ENCODE measurements around the gene WNT5B.
A peak's percentile ranks its signal among the peaks of the same experiment; 100 is the strongest.
"Not testable (repeated sequence)": the region's sequence is repeated elsewhere in the genome, so short reads cannot be mapped to it uniquely, and the experiment has no call there.

The WNT5B gene

DNA sequence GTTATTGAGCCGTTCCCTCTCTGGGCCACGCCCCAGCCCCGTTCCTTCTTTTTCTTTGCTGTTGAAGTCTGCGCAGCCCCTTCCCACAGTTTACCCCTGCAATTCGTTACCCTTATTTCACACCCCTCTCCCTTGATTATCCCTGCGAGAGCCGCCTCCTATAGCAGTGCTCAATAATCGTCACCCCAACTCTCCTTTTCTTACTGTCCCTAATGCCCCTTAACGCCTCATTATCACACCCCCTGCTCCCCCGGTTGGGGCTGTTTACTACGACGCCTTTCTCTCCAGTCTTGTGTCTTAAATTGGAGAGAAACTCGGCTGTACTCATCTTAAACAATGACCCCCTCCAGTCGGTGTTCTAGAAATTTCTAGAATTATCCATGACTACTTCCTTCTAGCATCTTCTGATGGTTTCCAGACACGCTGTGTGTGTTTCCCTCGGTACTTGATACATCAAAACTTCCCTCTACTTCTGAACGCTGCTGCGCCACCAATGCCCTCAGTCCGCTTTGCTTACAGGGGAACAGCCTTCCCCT is 33.9 kb upstream of the WNT5B start:
- peak overlapping the region; percentile 68 for H3K4me3 ChIP-seq (ENCODE audit: low read depth, low read length)
- DNase-seq (ENCODE audit: low read depth), result no peak

DNA sequence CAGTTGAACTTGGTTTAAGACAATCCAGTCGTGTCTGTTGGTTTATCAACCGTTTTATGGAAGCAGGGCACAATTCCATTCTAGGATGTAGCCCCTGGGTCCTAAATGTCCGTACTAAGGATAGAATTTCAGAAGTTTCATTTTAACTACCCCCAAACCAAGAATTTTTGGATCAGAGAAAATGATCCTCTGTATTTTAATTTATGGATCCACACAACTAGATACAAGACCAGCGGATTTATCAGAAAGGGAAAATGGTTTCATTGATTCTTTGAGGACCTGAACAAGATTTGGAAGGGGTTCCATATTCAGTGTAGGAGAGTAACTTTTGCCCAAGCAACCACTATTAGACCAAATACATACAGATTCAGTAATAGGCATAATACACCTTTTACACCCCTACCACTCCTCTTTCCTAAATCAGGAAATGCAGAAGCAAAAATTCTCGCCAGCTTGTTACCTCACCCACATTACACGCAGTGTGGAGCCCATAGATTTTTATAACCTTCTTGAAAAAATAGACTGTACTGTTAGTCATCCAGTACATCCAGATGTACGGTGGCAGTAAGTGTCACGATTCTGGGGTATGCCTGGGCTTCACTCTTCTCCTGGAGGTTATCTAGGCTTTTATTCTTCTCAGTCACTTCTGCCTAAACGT is 33.2 kb upstream of the WNT5B start:
- no peak for DNase-seq (ENCODE audit: low read depth)
- peak overlapping the region; percentile 68 for H3K4me3 ChIP-seq (ENCODE audit: low read depth, low read length)

DNA sequence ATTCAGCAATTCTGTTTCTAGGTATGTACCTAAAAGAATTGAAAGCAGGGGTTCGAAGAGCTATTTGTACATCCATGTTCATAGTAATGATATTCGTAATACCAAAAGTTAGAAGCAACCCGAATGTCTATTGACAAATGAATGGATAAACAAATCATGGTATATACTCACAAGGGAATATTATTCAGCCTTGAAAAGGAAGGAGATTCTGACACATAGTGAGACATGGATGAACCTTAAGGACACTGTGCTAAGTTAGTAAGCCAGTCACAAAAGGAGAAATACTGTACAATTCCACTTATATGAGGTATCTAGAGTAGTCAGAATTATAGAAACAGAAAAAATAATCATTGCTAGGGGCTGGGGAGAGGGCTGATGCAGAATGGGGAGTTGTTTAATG is 30.3 kb upstream of the WNT5B start:
- DNase-seq (ENCODE audit: low read depth), result no peak
- H3K4me3 ChIP-seq (ENCODE audit: low read depth, low read length), result no peak overlapping the region

DNA sequence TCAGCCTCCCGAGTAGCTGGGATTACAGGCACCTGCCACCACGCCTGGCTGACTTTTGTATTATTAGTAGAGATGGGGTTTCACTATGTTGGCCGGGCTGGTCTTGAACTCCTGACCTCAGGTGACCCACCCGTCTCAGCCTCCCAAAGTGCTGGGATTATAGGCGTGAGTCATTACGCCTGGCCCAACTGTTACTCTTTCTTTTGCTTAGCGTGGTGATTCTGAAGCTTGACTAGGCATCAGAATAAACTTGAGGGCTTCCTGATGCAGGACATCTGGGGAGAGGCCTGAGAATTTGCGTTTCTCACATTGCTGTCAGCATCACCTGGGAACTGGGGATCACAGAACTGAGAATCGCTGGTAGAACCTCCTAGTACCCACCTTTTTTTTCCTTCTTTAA is 26.3 kb upstream of the WNT5B start:
- not testable (repeated sequence) for DNase-seq (ENCODE audit: low read depth); H3K4me3 ChIP-seq (ENCODE audit: low read depth, low read length)

DNA sequence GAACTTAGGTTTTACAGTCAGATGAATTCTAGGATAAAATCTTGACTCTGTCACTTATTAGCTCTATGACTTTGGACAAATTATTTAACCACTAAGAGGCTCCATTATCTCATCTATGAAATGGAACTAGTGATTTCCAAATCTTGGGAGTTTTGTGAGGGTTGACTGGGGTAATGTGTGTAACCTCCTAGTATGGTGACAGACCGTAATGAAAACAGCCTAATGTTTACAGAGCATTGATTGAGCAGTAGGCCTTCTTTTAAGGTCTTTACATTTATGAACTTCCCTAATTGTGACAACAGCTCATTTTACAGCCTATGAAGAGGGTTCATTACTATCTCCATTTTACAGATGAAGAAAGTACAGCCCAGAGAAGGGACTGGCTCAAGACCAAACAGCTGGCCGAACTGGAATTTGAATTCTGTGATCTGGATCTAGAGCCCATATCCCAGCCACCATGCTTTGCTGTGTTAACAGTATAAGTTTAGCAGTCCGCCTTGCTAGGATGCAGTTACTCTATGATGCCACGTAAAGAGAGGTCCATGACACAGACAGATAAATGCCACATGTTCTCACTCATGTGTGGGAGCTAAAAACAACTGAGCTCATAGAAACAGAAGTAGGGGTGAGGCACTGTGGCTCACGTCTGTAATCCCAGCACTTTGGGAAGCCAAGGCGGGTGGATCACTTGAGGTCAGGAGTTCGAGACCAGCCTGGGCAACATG is 25.6 kb upstream of the WNT5B start:
- H3K4me3 ChIP-seq (ENCODE audit: low read depth, low read length), result no peak overlapping the region
- no peak for DNase-seq (ENCODE audit: low read depth)

DNA sequence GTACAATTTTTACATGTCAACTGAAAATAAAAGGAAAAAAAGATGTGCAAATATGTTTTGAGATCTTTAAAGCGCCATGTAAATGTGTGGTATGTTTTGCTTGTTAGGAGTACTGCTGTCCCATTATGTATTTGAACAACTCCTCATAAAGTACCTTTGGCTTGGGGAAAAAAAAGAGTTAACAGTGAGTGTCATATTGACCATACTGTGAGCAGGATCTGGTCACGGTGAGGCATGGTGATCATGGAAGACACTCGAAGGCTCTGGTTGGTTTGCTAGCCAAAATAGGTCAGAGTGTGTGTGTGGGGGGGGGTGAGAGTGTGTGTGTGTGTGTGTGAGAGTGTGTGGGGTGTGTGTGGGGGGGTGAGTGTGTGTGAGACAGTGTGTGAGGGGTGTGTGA is 24.6 kb upstream of the WNT5B start:
- no peak overlapping the region for H3K4me3 ChIP-seq (ENCODE audit: low read depth, low read length)
- DNase-seq (ENCODE audit: low read depth), result no peak

DNA sequence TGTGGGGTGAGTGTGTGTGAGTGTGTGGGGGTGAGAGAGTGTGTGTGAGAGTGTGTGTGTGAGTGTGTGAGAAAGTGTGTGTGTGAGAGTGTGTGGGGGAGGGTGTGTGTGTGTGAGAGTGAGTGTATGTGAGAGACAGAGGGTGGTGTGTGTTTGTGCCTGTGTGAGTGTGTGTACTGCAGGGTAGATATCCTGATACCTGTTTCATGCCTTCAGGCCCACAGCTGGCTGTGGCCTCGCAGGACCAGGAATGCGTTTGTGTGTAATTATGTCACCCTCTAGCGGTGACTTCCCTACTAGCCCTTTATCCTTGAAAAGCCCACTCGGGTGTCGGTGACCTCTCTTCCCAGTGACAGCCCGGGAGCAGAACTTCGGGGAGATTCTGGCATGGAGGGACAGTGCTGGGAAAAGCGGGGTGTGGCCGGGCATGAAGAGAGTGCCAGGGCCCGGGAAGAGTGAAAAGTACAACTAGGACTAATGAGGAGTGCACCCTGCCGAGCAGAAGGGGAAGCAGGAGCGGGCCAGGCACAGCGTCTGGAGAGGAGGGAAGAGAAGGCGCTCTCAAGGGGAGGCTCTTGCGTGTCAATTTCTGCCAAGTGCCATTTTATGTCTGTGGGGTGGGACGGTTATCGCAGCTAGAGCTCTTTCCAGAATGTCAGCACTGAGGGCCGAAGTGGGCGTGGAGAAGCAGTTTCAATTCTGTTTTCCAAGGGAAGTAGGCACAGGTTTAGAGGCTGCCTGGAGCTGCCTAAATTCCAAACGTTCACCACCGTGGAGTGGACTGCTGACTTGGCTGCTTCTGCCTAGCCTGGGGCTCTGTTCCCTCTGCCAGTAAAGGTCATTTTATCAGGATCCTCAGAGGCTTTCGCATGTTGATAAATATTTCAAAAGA is 23.7 kb upstream of the WNT5B start:
- no peak for DNase-seq (ENCODE audit: low read depth)
- peak overlapping the region; percentile 38 for H3K4me3 ChIP-seq (ENCODE audit: low read depth, low read length)

DNA sequence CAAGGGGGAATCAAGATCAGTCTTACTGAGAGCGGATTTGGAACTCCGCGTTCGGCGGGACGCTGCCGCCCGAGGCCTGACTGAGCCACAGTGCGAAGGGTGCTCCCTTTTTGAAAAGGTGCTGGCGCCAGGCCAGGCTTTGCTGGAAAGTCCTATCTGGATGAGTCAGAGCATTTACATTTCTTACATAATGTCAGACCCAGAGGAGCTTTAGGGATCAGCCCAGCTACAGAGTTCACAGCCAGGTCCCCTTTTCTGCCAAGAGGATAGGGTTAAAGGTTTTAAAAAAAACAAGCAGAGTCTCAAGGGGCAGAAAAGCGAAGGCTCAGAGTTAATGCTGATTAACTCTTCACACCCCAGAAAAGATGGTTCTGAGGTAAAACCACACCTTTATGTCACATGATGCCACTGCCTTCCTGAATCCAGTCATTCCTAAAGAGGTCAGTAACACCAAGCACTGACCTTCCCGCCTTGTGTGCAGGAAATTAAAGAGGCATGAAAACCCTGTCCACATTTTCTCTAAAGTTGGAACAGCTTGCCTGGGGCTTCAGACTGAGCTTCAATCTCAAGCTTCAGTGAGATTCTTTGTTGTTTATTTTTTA is 22.9 kb upstream of the WNT5B start:
- DNase-seq (ENCODE audit: low read depth), result no peak
- H3K4me3 ChIP-seq (ENCODE audit: low read depth, low read length), result peak overlapping the region; percentile 38

DNA sequence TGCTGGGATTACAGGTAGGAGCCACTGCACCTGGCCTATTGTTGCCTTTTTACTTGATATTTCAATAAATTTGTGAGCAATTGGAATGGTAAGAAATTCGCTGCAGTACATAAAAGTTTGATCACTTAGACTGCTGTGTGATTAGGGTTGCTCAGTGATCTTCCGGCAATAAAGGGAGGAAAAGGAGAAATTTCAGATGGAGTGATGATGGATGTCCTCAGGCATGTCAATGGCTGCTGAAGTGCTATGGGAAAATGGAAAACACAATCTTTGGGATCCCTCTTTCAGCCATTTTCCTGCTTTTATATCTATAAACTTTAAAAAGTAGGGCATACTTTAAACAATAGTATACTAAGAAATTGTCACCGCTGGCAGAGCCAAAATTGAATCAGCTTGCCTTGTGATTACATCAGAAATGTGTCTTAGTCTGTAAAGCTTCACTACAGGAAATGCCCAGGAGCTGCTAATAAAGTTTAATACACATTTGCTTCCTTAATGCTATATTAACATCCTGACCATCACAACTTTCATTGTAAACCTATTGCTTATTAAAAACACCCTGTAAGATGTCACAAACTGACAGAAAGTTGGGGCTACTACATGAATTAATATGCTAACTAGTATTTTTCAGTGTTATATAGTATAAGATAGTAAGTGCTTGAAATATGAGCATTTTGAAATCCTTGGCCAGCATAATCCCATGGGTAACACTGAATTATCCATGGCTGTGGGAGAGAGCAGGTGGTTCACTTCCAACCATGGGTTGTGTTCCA is 20.9 kb upstream of the WNT5B start:
- no peak overlapping the region for H3K4me3 ChIP-seq (ENCODE audit: low read depth, low read length)
- DNase-seq (ENCODE audit: low read depth), result no peak

DNA sequence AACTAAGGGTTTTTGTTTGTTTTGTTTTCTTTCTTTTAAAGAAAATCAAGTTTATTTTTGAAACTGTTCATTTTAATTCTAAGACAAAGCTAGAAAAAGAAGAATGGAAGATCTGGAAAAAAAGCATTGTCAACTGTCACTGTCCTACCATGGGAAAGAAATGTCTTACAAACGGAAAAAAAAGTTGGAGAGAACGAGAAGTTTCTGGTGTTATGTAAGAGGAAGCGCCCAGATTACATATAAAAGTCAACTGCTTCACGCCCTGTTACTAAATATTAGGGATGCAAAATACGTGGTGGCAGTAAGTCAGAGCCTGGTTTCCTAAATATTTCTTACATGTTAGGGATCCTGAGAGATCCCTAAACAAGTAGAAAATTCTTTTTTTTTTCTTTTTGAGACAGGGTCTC is 20.3 kb upstream of the WNT5B start:
- no peak overlapping the region for H3K4me3 ChIP-seq (ENCODE audit: low read depth, low read length)
- DNase-seq (ENCODE audit: low read depth), result no peak

DNA sequence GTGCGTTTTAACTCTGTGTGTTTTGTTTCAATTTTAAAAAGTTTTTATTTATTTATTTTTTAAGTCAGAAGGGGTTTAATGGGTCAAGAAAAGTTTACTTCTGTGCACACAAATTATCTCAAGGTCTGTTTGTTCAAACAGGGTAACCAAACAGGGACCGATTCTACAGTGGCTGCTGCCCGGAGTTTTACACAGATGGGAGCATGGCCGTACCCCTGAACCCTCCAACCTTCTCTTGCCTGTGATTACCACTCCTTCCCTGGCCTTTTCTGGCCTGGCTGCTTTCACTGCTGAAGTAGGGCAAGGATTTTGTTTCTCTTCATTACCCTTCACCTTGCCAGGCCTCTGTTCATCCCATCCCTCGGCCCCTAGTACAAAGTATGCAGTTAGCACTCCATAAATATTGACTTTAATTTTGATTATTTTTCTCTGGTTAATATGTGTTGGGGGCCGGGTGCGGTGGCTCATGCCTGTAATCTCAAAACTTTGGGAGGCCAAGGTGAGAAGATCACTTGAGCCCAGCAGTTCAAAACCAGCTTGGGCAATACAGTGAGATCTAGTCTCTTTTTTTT is 18.9 kb upstream of the WNT5B start:
- no peak for DNase-seq (ENCODE audit: low read depth)

DNA sequence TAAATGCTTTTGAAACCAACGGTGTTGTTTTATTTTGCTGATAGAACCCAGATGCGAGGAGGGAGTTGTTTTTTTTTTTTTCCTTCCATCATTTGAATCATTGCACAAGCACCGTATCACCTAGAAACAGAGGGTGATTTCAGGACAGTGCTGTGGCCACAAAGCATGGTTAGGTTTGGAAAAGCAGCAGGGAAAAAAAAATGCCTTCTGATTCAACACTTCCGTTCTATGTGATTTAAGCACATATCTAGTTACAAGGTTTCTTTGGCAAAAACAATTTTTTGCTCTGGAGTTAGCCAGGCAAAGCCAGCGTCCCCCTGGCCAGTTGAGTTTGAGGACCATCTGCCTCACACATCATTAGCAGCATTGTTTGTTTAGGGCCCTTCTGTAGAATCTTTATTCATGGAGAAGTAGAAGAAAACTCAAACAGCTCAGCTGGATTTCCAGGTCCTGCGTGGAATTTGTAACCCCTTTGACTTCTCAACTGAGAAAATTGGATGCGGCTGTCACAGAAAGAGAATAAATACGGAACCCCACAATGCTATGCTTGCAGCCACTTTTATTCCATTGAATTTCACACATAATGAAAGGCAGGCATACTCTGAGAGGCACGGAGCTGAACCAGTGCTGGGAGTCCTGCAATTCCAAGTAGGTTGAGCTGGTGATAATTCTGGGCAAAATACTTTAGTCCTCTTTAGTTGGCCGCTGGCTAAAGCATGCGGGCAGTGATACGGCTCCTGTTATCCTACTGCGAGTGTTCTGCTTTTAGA is 17.0 kb upstream of the WNT5B start:
- H3K4me3 ChIP-seq (ENCODE audit: low read depth, low read length), result no peak overlapping the region
- peak; percentile 86 for DNase-seq (ENCODE audit: low read depth)

More for the DNA sequence above, 18.9 kb upstream of the WNT5B start:
- H3K4me3 ChIP-seq (ENCODE audit: low read depth, low read length), result no peak overlapping the region

DNA sequence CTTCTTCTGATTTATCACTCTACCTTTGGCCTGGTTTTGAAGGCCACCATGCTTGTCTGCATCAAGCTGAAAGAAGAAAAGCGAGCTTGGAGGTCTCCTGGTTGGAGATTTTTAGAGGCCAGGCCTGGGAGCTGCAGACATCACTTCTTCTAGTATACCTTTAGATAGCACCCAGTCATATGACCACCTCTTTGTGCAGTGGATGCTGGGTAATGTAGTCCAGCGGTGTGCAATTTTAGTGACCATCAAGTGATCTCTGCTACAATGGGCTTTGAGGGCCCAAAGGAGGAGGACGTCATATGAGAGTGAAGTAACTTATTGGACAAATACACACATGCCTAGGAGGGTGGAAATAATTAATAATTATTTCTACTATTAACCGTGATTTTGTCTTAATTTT is 15.2 kb upstream of the WNT5B start:
- no peak for DNase-seq (ENCODE audit: low read depth)
- H3K4me3 ChIP-seq (ENCODE audit: low read depth, low read length), result no peak overlapping the region

DNA sequence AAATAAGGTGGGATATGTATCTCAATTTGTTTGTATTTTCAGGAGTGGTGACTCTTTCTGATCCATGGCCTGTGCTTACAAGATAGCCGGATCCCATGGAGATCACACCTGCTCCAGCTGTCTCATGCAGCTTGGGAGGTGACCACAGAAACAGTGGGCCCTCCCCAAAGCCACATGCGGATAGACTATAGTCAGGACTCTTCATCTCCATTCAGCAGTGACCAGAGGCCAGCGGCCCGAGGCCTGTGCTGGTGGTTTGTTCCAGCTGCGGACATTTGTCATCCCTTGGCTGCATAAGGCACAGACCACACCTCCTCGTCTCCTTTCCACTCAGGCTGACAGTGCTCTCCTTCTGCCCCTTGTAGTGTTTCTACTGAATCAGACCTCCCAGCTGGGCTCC is 14.7 kb upstream of the WNT5B start:
- DNase-seq (ENCODE audit: low read depth), result no peak
- H3K4me3 ChIP-seq (ENCODE audit: low read depth, low read length), result no peak overlapping the region

DNA sequence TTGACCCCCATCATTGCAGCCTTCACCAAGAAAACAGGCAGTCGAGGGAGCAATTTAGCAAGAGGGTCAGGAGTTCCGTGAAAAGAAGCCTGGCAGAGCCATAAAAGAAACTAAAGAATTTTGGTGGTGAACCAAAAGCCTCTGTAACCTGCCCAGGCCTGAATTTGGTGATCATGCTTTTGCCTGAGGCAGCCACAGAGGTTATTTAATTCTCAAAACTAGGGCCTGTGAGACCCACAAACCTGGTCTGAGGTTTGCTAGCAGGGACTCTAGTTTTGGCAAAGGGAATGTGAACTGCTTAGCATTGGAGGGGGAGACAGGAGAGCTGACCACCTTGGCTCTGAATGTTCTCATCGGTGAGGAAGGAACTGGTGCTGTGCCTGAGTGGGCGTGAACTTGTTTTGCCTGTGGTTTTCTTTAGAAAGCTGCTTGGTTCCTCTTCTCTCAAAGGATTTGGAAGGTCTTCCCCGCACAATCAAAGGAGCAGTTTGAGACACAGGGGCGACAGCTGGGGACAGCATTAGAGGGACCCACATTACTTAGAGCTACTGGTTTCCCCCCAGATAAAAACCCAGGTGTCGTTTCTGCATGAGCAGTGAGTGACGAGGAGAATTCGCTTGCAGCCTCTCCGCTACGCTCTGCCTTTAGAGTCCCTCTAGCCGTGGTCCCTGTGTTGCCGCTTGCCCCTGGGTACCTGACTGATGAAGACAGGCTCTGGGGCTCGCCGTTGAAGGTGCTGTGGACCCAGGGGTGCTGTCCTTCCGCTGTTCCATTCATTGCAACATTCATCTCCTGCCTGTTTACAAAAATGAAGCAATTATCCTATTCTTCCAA is 12.6 kb upstream of the WNT5B start:
- DNase-seq (ENCODE audit: low read depth), result no peak
- H3K4me3 ChIP-seq (ENCODE audit: low read depth, low read length), result no peak overlapping the region

DNA sequence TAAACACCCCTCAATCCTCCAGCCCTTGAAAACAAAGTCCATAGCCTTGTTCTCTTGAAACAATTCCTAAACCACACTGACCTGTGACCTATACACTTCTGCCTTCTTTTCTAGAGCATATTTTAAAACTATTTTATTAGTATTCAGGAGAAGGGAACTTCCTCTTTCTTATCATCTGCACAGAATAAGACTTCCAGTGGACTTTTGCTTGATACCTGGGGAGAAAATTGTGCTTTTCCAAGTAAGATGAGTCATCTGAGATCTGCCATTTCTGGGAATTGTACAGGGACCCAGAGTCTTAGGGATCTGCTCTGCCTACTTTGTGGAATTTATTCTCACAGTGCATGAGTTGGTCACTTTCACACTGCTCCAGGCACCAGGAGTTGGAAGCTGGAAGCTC is 10.5 kb upstream of the WNT5B start:
- no peak for DNase-seq (ENCODE audit: low read depth)
- H3K4me3 ChIP-seq (ENCODE audit: low read depth, low read length), result no peak overlapping the region

DNA sequence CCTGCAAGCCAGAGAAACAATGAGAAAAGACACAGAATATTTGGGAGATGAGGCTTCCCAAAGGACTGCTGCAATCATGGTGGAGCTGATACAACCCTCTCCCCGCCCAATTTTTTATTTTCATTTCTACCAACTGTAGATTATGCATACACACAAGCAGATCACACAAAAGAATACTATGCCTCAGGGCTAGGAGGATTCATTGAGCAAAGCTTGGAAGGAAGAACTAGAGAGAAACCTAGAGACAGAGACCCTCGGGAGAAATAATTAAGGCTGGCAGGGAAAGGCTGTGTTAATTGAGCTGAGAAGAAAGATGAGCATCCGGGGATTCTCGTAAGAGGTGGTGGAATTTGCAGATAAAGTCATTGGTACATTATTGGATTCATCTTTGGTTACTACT is 9.9 kb upstream of the WNT5B start:
- no peak overlapping the region for H3K4me3 ChIP-seq (ENCODE audit: low read depth, low read length)
- DNase-seq (ENCODE audit: low read depth), result no peak
